Sigmoid colon (tissue), 7 donors: ENCODE results near the gene TBC1D22A. TPM values are rescaled to one million over a fixed set of nuclear protein-coding genes. Genes with fewer than 3 reads are reported as not detected.

Experiments
- DNase-seq: peaks from one replicate; pipeline ENCODE4 v3.0.0-alpha.2; 2019
- H3K27ac ChIP-seq, 4 donors: fragments of 200-600 bp; sonication (generic); one replicate each; pipeline ENCODE4 v1.5.1; 2016 to 2019; ENCODE audit warnings: mild to moderate bottlenecking in 1 of 4
- H3K27me3 ChIP-seq, 3 donors: fragments of 200-600 bp; sonication (generic); one replicate each; pipeline ENCODE4 v1.5.1; 2019; ENCODE audit warnings: mild to moderate bottlenecking in 1 of 3
- H3K36me3 ChIP-seq, 4 donors: fragments of 200-600 bp; sonication (generic); one replicate each; pipeline ENCODE4 v1.5.1; 2016 to 2019
- H3K4me1 ChIP-seq, 4 donors: fragments of 200-600 bp; sonication (generic); one replicate each; pipeline ENCODE4 v1.5.1; 2017 to 2019
- H3K4me3 ChIP-seq, 4 donors: fragments of 200-600 bp; sonication (generic); one replicate each; pipeline ENCODE4 v1.5.1; 2017 to 2019; ENCODE audit warnings: mild to moderate bottlenecking in 2 of 4, moderate library complexity in 1 of 4
- H3K9me3 ChIP-seq, 4 donors: fragments of 200-600 bp in 3 of 4; sonication (generic) in 3 of 4; one replicate each; pipeline versions ENCODE4 v1.5.1 to v1.6.1; 2013 to 2019
- EP300 ChIP-seq, 4 donors: sonication (generic); formaldehyde crosslinking; IDR thresholded peaks; one replicate each; pipeline ENCODE4 v1.6.1; 2017; ENCODE audit warnings: antibody characterized with exemption in 4 of 4
- POLR2A ChIP-seq, 2 donors: fragments of 450-650 bp; IDR thresholded peaks; one replicate each; pipeline ENCODE4 v1.6.1; 2016; ENCODE audit warnings: antibody characterized with exemption in 2 of 2, mild to moderate bottlenecking in 2 of 2, moderate library complexity in 2 of 2
- POLR2AphosphoS5 ChIP-seq, 4 donors: sonication (generic); formaldehyde crosslinking; IDR thresholded peaks; one replicate each; pipeline ENCODE4 v1.6.1; 2017; ENCODE audit warnings: antibody characterized with exemption in 4 of 4
- WGBS, 2 donors: extraction: QIAGEN DNeasy Blood & Tissue Kit; methylation state at CpG; one replicate each; pipeline ENCODE4 v1.1.7; 2013; 5-methylcytosine and 5-hydroxymethylcytosine counted together
- intact Hi-C: fragments of 100-400 bp; cut with DNase I; formaldehyde crosslinking; loops from one replicate; pipeline ENCODE4 v1.15.1; 2023
- polyA plus RNA-seq, 3 donors: library from polyadenylated mRNA; stranded (reverse); fragments of 200-250 nt; gene quantifications; one replicate each; pipeline ENCODE4 v1.2.3, GENCODE V29; 2013
- total RNA-seq, 4 donors: library from RNA; depleted of rRNA; stranded (reverse); fragments of >200 nt; gene quantifications; one replicate each; pipeline ENCODE4 v1.1.0, GENCODE V29; 2016
- TF ChIP-seq, protein P1 (sequence below), 4 experiments: fragments of 450-650 bp in 3 of 4; fragments of 200-600 bp in 1 of 4; IDR thresholded peaks; one replicate each; pipeline ENCODE4 v1.5.1; 2016 to 2019; ENCODE audit warnings: antibody characterized with exemption in 4 of 4, mild to moderate bottlenecking in 3 of 4, moderate library complexity in 2 of 4
- donor health status: healthy with polysubstance abuse.
- donor health status: Bipolar disorder and iron deficiency.
- donor health status: healthy.

The TBC1D22A gene
- total and polyA plus RNA-seq, 7 donors: 13.6 to 34.6 (median 14.3) TPM

DNA sequence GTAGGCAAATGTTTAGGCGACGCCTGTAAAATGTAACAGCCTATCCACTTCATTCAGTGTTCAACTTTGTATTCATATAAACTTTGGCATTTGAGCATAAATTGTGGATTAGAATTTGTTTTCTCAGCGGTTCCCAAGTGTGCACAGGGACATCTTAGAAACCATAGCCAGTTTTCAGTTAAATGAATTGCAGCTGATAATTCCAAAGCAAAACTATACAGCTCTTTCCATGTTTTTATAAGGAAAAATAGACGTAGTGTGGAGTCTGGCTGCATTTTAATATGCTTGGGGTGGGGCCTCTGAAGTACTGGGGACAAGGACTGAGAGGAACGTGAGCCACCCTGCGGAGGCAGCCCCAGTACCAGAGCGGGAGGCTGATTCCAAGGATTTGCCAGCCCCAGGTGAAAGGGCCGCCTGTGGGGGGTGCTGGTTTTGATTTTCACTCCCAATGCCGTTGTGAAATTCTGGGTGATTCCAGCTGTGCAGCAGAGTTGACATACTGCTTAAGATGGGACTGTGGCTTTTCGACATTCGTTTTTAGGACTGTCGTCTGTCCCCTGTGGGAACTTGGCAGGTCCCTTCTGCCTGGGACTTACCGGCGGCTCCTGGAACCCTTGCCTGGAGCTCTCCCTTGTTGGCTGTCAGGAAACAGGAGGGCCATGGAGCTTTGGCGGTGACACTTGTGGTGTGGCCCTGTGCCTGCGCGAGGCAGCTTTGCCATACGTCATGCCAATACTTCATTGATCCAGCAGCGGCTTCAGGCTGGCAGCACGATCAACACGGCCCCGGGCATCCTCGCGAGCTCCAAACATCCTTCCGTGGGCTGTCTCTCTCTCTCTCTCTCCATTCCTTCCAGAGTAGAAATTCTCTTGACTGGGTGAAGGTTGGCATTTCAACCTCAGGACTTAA lies 370.9 kb downstream of the TBC1D22A start:
- intact Hi-C loops: no loop called here
- WGBS, 2 donors: 88 to 89% methylated on average over 25 of the region's 25 CpGs
- TF ChIP-seq EP300 (IDR thresholded peaks at IDR 0.05) (no peak), POLR2AphosphoS5 (IDR thresholded peaks at IDR 0.05) (no peak), POLR2A (IDR thresholded peaks at IDR 0.05) (no peak)
- TF ChIP-seq, protein P1, sequence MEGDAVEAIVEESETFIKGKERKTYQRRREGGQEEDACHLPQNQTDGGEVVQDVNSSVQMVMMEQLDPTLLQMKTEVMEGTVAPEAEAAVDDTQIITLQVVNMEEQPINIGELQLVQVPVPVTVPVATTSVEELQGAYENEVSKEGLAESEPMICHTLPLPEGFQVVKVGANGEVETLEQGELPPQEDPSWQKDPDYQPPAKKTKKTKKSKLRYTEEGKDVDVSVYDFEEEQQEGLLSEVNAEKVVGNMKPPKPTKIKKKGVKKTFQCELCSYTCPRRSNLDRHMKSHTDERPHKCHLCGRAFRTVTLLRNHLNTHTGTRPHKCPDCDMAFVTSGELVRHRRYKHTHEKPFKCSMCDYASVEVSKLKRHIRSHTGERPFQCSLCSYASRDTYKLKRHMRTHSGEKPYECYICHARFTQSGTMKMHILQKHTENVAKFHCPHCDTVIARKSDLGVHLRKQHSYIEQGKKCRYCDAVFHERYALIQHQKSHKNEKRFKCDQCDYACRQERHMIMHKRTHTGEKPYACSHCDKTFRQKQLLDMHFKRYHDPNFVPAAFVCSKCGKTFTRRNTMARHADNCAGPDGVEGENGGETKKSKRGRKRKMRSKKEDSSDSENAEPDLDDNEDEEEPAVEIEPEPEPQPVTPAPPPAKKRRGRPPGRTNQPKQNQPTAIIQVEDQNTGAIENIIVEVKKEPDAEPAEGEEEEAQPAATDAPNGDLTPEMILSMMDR (IDR thresholded peaks at IDR 0.05): no peak

DNA sequence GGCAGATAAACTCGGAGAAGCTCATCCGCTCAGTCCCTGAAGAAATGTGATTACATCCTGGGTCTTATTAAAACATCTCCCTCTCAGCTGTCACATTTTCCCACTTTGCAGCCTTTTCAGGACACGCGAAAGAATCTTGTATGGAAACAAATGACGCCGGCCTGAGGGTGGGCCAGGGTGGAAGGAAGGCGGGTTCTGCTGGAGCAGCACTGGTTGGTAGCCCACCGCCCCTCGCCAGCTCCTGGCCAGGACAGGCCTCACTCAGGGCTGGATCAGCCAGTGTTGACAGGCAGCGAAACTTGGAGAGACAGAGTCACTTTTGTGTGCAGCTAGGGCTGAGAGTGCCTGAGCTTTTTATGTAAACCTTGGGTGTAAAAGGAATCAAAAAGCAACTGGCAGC lies 371.8 kb downstream of the TBC1D22A start:
- no peaks in the 10 kb centered on the region for H3K9me3 ChIP-seq
- no peak overlapping the region for H3K4me3 ChIP-seq
- intact Hi-C loops: no loop called here
- DNase-seq: no peak
- H3K27ac ChIP-seq: no peak overlapping the region
- no peaks in the 10 kb centered on the region for H3K36me3 ChIP-seq
- H3K4me1 ChIP-seq: no peaks in the 10 kb centered on the region
- 78 to 95% methylated on average over 10 of the region's 10 CpGs for whole genome bisulfite sequencing, 2 donors
- H3K27me3 ChIP-seq: no peaks in the 10 kb centered on the region
- TF ChIP-seq, protein P1 (IDR thresholded peaks at IDR 0.05): no peak
- TF ChIP-seq POLR2AphosphoS5 (IDR thresholded peaks at IDR 0.05) (no peak), POLR2A (IDR thresholded peaks at IDR 0.05) (no peak), EP300 (IDR thresholded peaks at IDR 0.05) (no peak)

More for the DNA sequence above, 370.9 kb downstream of the TBC1D22A start:
- Histone ChIP-seq H3K27me3 (no peaks in the 10 kb centered on the region), H3K9me3 (no peaks in the 10 kb centered on the region), H3K4me1 (no peaks in the 10 kb centered on the region), H3K36me3 (no peaks in the 10 kb centered on the region), H3K4me3 (no peak overlapping the region), H3K27ac (no peak overlapping the region)
- no peak for DNase-seq

DNA sequence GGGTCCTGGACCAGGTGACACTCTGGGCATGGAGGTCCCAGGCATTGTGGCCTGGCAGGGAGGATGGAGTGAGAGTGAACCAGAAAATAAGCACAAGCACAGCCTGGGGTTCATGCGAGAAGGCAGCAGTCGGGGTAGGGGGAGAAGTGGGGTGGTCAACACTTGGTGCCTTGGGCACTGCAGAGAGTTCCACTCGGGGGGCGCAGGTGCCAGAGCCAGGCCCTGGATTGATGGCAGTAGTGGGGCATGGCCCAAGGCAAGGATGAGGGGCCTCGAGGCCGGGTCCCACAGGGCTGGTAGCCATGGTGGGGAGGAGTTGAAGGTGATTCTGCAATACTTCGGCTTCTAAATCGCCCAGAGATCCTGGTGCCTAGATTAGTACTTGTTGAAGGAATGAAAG lies 372.9 kb downstream of the TBC1D22A start:
- WGBS, 2 donors: 85 to 91% methylated on average over 8 of the region's 8 CpGs
- DNase-seq: no peak
- Histone ChIP-seq H3K4me1 (no peaks in the 10 kb centered on the region), H3K27ac (no peak overlapping the region), H3K27me3 (no peaks in the 10 kb centered on the region), H3K36me3 (no peaks in the 10 kb centered on the region), H3K9me3 (no peaks in the 10 kb centered on the region), H3K4me3 (no peak overlapping the region)
- no peak for TF ChIP-seq EP300 (IDR thresholded peaks at IDR 0.05)
- no peak for TF ChIP-seq POLR2A (IDR thresholded peaks at IDR 0.05)
- TF ChIP-seq, protein P1 (IDR thresholded peaks at IDR 0.05): no peak
- TF ChIP-seq POLR2AphosphoS5 (IDR thresholded peaks at IDR 0.05): no peak
- intact Hi-C loops: no loop called here

DNA sequence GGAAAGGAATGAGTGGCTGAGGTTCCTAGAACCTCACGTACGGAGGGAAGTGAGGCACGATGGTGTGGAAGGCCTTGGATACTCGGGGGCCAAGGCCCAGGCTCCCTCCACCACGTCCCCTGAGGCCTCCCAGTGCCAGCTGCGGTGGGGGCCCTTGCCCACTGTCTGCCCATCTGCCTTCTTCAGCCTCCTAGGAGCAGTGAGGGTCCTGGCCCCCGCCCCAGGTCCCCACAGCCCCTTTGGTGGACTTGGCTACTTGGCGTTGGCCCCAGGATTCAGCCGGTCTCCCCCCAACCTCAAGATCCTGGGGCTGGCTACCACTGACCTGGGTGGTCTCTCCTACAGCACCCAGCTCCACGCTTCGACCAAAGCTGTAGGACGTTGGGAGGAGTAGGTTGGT lies 373.6 kb downstream of the TBC1D22A start:
- no peak for DNase-seq
- Histone ChIP-seq H3K36me3 (no peaks in the 10 kb centered on the region), H3K27me3 (no peaks in the 10 kb centered on the region), H3K4me1 (no peaks in the 10 kb centered on the region), H3K4me3 (no peak overlapping the region), H3K9me3 (no peaks in the 10 kb centered on the region), H3K27ac (no peak overlapping the region)
- 96% methylated on average over 12 of the region's 12 CpGs for WGBS, 2 donors
- TF ChIP-seq POLR2A (IDR thresholded peaks at IDR 0.05): no peak
- TF ChIP-seq, protein P1 (IDR thresholded peaks at IDR 0.05): no peak
- TF ChIP-seq EP300 (IDR thresholded peaks at IDR 0.05): no peak
- no peak for TF ChIP-seq POLR2AphosphoS5 (IDR thresholded peaks at IDR 0.05)
- intact Hi-C loops: no loop called here
